NAMALWA (cell line): ENCODE measurements around the gene CWC27.
A peak's percentile ranks its signal among the peaks of the same experiment; 100 is the strongest.

Experiments used
- DNase-seq: peaks from one replicate; pipeline ENCODE4 v3.0.0-alpha.2; 2015; ENCODE audit warnings: low spot score

CWC27 gene, protein sequence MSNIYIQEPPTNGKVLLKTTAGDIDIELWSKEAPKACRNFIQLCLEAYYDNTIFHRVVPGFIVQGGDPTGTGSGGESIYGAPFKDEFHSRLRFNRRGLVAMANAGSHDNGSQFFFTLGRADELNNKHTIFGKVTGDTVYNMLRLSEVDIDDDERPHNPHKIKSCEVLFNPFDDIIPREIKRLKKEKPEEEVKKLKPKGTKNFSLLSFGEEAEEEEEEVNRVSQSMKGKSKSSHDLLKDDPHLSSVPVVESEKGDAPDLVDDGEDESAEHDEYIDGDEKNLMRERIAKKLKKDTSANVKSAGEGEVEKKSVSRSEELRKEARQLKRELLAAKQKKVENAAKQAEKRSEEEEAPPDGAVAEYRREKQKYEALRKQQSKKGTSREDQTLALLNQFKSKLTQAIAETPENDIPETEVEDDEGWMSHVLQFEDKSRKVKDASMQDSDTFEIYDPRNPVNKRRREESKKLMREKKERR

DNA sequence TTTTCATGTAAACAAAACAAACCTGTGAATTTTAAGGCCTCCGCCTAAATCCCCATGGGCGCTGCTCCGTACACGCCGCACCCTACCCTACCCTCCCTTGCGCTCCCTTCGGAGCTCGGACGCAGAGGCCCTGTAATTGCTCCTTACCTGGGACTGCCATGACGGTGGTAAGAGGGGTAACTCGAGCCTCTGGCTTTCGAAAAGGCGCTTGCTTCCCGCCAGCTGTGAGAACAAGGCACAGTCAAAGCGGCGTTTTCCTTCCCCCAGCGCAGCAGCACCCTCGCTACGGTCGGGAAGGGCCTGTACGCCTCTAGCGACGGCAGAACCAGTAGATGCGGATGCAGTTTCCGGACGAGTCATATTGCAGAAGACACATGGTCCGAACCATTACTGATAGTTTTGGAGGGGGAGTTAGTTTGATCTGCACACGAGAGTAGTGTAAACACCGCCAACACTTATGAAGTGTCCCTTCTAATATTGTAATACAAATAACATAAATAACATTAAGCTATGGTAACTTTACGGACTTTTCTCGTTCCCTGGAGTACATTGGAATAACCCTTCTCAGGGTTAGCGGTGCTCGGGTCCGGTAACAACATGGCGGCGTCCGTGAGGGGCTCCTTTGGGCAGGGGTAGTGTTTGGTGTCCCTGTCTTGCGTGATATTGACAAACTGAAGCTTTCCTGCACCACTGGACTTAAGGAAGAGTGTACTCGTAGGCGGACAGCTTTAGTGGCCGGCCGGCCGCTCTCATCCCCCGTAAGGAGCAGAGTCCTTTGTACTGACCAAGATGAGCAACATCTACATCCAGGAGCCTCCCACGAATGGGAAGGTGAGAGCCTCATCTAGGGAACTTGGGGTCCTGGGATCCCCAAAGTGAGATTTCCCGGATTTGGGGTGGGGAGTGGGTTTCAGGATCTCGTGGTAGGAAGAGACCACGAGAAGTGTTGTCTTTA is at the start of gene CWC27, which contains the start of gene SREK1IP1:
Gene CWC27 (plus strand): TSS at position 573 of the 955 bp plus-strand sequence. CDS start 217 bp downstream, at position 790.
Gene SREK1IP1 (minus strand): TSS at position 334 of the 955 bp plus-strand sequence. CDS start 174 bp downstream, at position 160.
- DNase-seq, result peak; percentile 94

- DNase-seq, result no peak
Observed at GRCh38 chr5:64722588-64722987, 46.1 kb upstream of the CWC27 start.

GRCh38 chr5:64727150-64727549 is 41.6 kb upstream of the CWC27 start:
- DNase-seq, result no peak

GRCh38 chr5:64742411-64742810 is 26.3 kb upstream of the CWC27 start:
- no peak for DNase-seq

GRCh38 chr5:64742821-64743220 is 25.9 kb upstream of the CWC27 start:
- no peak for DNase-seq

DNA sequence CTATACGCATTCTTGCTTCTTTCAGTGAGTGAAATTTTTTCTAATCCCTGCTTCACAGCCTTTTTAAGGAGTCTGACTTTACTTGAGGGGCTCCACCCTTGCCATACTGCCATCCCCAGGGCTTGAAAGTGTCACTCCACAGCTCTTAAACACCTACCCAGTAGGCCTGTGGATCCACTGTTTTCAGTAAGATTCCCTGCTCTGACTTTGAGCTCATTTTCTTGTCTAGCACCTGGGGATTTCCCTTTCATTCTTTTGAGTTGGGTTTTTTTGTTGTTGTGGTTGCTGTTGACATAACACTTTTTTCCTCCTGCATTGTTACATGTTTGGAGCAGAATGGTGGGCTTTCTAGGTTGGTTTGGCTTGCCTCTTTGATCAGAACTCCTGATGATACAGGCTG is 23.8 kb upstream of the CWC27 start:
- DNase-seq, result no peak

DNA sequence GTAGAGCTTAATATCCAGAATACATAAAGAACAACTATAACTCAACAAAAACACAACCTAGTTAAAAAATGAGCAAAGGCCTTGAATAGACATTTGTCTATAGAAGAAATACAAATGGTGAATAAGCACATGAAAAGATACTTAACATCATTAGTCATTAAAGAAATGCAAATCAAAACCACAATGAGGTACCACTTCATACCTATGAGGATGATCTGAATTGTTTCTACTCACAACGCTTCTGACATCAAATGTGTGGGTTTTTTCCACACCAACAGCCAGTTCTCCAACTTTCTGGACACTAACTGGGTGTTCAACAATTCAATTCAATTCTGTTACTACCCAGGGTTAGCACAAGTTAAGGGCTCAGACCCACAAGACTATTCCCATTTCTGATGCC is 22.3 kb upstream of the CWC27 start:
- DNase-seq, result no peak

DNA sequence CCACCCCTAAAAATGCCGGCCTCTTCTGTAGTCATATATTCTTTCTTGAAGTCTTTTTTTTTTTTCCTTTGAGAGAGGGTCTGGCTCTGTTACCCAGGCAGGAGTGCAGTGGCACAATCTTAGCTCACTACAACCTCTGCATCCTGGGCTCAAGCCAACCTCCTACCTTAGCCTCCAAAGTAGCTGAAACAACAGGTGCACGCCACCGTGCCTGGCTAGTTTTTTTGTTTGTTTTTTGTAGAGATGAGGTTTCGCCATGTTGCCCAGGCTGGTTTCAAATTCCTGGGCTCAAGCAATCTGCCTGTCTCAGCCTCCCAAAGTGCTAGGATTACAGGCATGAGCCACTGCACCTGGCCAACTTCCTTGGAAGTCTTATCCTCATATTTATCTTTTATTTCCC is 19.3 kb upstream of the CWC27 start:
- no peak for DNase-seq

- no peak for DNase-seq
Observed at GRCh38 chr5:64754066-64754465, 14.7 kb upstream of the CWC27 start.

- DNase-seq, result no peak
Observed at GRCh38 chr5:64758901-64759300, 9.8 kb upstream of the CWC27 start.

- no peak for DNase-seq
Observed at GRCh38 chr5:64759960-64760660, 8.6 kb upstream of the CWC27 start.

- no peak for DNase-seq
Observed at GRCh38 chr5:64763948-64764503, 4.7 kb upstream of the CWC27 start.

GRCh38 chr5:64765804-64766504 is 2.8 kb upstream of the CWC27 start:
- no peak for DNase-seq

- no peak for DNase-seq
Observed at GRCh38 chr5:64766941-64767340, 1.8 kb upstream of the CWC27 start.

- no peak for DNase-seq
Observed at GRCh38 chr5:64767959-64768357, 772 bp upstream of the CWC27 start.

DNA sequence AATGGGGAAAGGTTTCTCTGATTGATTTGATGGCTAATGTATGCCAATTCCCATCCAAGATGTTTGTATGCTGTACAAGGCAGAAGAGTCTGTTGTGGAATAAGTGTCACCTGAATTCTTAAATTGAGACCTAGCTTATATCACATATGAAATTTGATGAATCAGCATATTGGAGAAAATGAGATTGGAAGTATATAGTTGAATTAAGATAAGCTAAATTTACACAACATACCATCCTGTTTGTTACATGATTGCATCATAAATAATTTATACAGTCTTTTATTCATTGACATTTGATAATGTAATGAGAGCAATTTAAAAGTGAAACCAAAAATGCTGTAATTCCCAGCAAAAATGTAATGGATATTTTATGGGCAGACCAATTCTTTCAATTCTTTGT is 1.1 kb downstream of the CWC27 start:
- no peak for DNase-seq

DNA sequence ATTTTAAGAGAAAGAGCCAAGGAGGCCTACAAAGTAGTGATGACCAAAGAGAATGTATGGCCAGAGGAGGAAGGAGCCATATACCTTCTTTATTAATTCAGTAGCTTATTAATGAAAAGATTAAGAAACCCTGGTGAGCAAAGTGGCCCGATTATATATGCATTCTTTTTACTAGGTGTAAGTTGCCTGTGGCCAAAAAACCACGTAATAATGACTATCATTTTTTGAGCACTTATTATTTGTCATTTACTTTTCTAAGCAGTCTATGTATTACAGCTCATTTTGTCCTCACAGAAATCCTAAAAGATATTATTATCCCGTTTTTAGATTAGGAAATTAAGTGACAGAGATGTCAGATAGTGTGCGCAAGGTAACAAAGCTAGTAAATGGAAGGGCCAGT is 3.0 kb downstream of the CWC27 start:
- DNase-seq, result no peak

DNA sequence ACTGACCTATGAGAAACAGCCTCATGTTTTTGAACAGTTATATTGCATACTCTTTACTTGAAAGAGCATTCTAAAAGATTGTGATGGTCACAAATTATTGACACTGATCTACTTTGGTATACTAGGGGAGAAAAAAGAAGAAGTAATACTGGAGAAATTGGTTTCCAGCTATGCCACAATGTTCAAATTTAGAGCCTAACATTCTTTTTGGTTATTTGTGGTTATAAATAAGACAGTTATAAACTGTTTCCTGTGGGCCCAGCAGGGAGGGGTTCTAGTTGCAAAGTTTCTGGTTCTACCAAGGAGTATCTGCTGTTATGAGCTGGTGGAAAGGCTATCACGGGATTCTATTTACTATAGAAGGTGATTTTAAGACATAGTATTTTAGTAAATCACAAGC is 4.8 kb downstream of the CWC27 start:
- peak; percentile 36 for DNase-seq

GRCh38 chr5:64775291-64775690 is 6.6 kb downstream of the CWC27 start:
- no peak for DNase-seq

GRCh38 chr5:64784451-64785025 is 15.8 kb downstream of the CWC27 start:
- peak; percentile 84 for DNase-seq

GRCh38 chr5:64786372-64786771 is 17.6 kb downstream of the CWC27 start:
- no peak for DNase-seq
